Hematopoietic multipotent progenitor cell treated with erythropoietin and hydrocortisone succinate and interleukin-3 and kit ligand, for 17 days (in vitro differentiated cells): ENCODE results near the gene FBXL5.

ENCODE experiments used
- DNase-seq: peaks from one replicate; pipeline ENCODE4 v3.0.0-alpha.2; 2015; ENCODE audit warnings: low spot score

Gene FBXL5

DNA sequence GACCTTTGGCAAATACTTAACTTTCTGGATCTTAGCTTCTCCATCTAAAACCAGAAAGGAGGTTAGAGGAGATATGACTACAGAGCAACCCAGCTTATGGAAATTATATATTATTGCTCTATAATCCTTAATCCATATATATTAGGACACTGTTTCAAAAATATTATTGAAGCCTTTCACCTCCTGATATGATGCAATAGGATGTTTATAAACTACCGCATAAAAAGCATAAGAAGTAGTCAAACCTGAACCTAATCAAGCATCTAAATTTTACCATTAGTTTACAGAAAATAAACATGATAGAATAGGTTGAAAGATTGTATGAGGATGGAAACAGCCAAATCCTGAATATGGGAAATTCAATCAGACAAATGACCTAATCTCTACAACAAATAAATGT lies 20.9 kb upstream of the FBXL5 start:
- peak; percentile 15 for DNase-seq

GRCh38 chr4:15675356-15675755 lies 20.2 kb upstream of the FBXL5 start:
- DNase-seq, result peak; percentile 14

DNA sequence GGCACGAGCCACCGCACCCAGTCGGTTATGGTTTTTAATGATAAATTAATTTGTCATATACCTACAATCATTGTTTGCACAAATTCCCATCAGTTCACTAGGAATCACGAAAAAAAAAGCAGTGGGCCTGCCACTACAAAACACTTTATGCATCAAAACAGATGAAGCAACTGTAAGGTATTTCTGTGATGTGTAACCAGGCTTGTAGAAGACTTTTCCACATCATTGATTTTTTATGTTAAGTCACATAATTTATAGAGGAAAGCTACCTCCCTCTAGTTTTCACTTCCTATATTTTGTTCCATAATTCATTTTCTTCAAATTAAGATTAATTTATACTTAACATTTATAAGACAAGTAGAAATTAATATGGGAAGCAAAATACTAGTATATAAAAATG lies 19.8 kb upstream of the FBXL5 start:
- no peak for DNase-seq

DNA sequence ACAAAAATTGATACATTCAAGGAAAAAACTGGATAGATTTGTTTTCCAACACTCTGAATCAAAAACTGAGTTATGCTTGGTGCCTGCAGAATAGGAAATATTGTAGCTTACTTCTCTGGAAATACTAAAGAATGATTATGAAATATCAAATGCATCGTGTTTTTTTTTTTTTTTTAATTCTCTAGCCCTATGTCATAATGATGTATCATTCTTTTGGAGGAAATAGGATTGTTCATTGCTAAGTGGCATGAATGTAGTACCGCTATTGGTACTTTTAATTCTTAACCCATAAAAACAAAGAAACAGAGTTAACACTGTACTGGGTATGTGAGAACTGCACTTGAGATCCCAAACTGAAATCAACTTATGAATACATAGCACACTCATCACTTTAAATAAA lies 18.9 kb upstream of the FBXL5 start:
- DNase-seq, result no peak

- DNase-seq, result no peak
These were observed 18.2 kb upstream of the FBXL5 start for GRCh38 chr4:15673337-15673736.

DNA sequence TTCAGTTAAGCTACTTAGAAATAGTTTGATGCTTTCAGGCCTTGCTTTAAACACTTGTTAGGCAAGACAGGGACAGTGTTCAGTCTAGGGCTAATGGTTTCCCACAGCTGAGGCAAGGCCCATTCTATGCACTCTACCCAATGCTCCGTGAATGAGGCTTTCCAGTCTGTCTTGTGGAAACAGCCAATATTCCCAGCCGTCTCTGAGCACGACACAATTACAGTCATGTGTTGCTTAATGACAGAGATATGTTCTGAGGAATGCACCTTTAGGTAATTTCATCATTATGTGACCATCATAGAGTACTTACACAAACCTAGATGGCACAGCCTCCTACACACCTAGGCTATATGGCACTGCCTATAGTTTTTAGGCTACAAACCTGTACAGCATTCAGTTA lies 16.9 kb upstream of the FBXL5 start:
- DNase-seq, result no peak

DNA sequence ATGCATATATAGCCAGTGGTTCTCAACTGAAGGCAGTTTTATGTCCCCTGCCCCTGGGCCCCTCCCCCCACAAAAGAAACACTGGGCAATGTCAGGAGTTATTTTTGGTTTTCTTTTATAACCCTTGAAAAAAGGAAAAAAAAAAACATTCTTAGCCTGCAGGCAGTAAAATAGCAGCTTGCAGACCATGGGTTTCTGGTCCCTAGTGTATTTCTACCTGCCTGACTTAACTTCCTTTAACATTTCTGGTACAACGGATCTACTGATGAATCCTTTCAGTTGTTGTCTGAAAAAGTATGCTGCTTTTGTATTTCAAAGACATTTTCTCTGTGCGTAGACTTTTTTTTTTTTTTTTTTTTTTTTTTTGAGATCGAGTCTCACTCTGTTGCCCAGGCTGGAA lies 15.4 kb upstream of the FBXL5 start:
- no peak for DNase-seq

DNA sequence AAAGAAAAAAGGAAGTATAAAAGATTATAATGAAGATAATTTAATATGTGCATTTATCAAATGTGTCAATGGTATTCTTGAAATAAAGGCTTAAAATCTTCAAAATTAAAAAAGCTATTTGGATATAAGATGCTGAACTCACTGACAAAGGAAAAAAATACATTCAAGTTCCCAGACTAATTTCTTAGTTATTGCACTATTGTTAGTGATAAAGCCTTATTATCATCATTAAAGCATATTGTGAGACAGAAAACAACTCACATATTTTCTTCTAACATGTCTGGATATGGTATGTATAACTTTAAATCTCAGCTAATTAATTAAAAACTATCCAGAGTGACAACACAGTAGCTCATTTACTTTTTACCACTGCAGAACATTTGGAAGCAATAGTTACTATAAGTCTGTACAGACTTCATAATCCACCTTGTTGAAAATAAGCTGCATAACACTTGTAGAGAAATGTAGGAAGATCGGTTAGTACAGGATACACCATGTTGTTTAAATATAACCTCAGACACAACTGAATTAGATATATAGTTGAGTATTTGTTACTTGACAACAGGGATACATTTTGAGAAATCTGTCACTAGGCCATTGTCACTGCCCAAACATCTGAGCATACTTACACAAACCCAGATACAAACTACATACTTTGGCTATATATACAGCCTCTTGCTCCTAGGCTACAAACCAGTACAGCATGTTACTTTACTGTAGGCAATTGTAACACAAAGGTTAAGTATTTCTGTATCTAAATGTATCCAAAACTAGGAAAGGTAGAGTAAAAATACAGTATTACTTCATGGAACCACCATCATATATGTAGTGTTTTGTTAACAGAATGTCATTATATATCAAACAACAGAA lies 13.6 kb upstream of the FBXL5 start:
- DNase-seq, result no peak

DNA sequence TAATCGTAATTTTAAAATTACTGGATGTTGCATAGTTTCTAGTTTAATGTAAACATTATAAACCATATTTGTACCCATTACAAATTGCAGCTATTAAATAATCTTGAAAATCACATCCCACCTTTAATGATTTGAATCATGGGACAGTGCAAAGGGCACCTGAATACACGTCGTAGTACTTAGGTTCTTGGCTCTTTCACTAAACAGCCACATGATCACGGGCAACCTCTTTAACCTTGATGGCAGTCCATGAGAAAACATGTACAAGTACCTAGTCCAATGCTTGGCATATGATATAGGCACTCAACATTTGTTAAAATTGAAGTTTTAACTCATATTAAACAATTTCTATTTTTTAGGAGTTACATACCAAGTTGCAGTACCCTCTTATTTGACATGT lies 11.8 kb upstream of the FBXL5 start:
- DNase-seq, result no peak

DNA sequence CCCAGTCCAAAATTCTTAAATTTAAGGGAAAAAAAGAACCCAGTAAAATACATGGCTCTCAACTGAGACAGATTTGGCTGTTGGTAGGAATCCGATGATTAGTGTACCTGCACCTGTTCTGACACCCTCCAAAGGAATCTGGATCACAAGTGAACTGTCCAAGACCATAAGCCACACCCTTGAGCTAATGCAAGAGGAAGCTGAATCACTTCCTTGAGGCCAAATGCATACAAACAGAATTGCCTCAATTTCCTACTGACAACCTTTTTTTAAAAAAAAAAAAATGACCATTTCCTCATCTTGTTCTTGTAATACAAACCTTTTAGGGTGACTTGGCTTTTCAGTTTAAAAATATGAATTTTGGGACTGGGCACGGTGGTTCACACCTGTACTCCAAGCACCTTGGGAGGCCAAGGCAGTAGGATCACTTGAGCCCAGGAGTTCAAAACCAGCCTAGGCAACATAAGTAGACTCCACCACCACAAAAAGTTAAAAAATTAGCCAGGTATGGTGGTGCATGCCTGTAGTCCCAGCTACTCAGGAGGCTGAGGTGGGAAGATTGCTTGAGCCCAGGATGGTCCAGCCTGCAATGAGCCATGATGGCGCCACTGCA lies 10.7 kb upstream of the FBXL5 start:
- no peak for DNase-seq

- no peak for DNase-seq
These were observed 4.8 kb upstream of the FBXL5 start for GRCh38 chr4:15659768-15660570.

DNA sequence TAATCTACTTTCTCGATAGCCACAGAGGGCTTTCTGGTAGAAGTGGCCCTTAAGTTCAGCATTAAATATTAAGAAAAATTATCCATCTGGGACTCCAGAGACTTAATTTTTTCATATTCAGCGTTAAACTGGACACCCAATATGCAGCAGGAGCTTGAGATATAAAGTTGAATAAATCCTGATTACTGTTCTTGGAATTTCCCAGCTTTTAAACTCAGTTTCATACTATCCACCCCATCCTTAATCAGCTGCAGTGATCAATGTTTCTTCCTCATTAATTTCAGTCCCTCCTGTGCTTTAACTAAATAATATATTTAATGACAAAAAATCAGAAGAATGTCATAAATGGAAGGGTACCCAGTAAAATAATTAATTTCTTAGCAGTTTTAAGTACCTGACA lies 3.6 kb upstream of the FBXL5 start:
- no peak for DNase-seq

- no peak for DNase-seq
These were observed 3.1 kb upstream of the FBXL5 start for GRCh38 chr4:15658136-15658770.

DNA sequence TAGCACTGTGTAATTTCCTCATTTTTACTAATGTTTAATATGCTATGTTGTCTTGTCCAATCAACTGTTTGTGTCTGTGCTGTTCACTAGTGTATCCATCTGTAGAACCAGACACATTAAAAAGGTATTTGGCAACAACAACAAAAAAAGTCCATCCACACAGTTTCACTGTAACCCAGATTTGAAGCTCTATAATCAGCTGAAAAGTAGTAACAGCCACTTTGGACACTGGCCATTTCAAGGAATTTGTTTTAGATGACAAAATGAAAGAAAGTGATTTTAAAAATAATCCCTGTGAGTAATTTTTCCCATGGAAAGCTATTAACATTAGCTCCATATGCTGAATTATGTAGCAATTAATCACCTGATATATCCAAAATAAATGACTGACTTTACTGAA lies 2.2 kb upstream of the FBXL5 start:
- DNase-seq, result no peak

GRCh38 chr4:15656038-15656470 lies 897 bp upstream of the FBXL5 start:
- DNase-seq, result peak; percentile 17

- peak; percentile 45 for DNase-seq
These were observed 449 bp downstream of the FBXL5 start for GRCh38 chr4:15654593-15655222.

GRCh38 chr4:15653864-15654592 lies 1.1 kb downstream of the FBXL5 start:
- DNase-seq, result peak; percentile 66

DNA sequence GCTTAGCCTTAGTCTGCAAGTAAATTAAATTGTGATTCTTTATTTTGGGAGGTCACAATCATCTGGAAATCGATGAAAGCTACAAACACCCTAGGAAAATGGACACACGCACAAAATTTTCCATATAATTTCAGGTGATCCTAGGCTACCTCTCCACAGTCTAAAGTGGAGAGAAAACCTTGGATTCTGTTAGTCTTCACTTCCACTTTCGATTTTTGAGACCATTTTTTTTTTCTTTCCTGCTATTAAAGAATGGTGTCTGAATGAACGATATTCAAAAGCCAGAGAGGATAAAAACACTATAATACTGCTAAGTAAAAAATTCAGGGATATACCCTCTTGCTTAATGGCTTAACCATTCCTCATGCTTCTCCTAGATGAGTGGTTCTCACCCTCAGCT lies 1.7 kb downstream of the FBXL5 start:
- DNase-seq, result no peak

GRCh38 chr4:15652841-15653240 lies 2.3 kb downstream of the FBXL5 start:
- peak; percentile 20 for DNase-seq

- peak; percentile 22 for DNase-seq
These were observed 3.0 kb downstream of the FBXL5 start for GRCh38 chr4:15652191-15652590.

GRCh38 chr4:15651676-15652075 lies 3.5 kb downstream of the FBXL5 start:
- peak; percentile 13 for DNase-seq
